GM04503 (cell line): ENCODE measurements around the gene HCN2.
"Not testable (repeated sequence)": the region's sequence is repeated elsewhere in the genome, so short reads cannot be mapped to it uniquely, and the experiment has no call there.

Source experiments
- DNase-seq: peaks from one replicate; pipeline ENCODE4 v3.0.0-alpha.2; 2012; ENCODE audit warnings: low read depth

Gene HCN2

GRCh38 chr19:605061-605971, 15.6 kb downstream of the HCN2 start:
- not testable (repeated sequence) for DNase-seq

- no peak for DNase-seq
These were observed 17.8 kb downstream of the HCN2 start for GRCh38 chr19:607301-608154.

GRCh38 chr19:608155-609003, 18.7 kb downstream of the HCN2 start:
- DNase-seq, result no peak

- DNase-seq, result no peak
These were observed 19.3 kb downstream of the HCN2 start for GRCh38 chr19:609004-609346.

- no peak for DNase-seq
These were observed 20.6 kb downstream of the HCN2 start for GRCh38 chr19:610071-610800.

GRCh38 chr19:610801-611480, 21.3 kb downstream of the HCN2 start:
- no peak for DNase-seq

GRCh38 chr19:611481-611868, 21.8 kb downstream of the HCN2 start:
- peak; percentile 67 for DNase-seq

- no peak for DNase-seq
These were observed 23.3 kb downstream of the HCN2 start for GRCh38 chr19:612941-613340.

GRCh38 chr19:613732-614567, 24.3 kb downstream of the HCN2 start:
- no peak for DNase-seq

GRCh38 chr19:615619-616018, 25.9 kb downstream of the HCN2 start:
- DNase-seq, result no peak

GRCh38 chr19:616062-616700, 26.5 kb downstream of the HCN2 start:
- no peak for DNase-seq

GRCh38 chr19:616747-617526, 27.3 kb downstream of the HCN2 start:
- DNase-seq, result no peak

GRCh38 chr19:617551-618246, 28.0 kb downstream of the HCN2 start:
- DNase-seq, result no peak

GRCh38 chr19:618247-618619, 28.6 kb downstream of the HCN2 start:
- DNase-seq, result no peak

- no peak for DNase-seq
These were observed 29.1 kb downstream of the HCN2 start for GRCh38 chr19:618674-619285.

GRCh38 chr19:619286-620002, 29.8 kb downstream of the HCN2 start:
- DNase-seq, result no peak
